Measurements from ENCODE around the gene DNAJB8. TPM values are rescaled to one million over a fixed set of nuclear protein-coding genes. Genes with fewer than 3 reads are reported as not detected.

DNAJB8 gene
- total and polyA plus RNA-seq, 9 of the 15 experiments (the other 6 are each of a cell fraction or from before 2014, with no cell fraction given): not detected

- TF ChIP-seq CUX1 (CRISPR knock-in tag; IDR thresholded peaks at IDR 0.05) (peak; percentile 80), CBX2 (IDR thresholded peaks at IDR 0.05; ENCODE audit: insufficient read depth, low read length, poor library complexity, severe bottlenecking) (no peak), RCOR1 (IDR thresholded peaks at IDR 0.05; ENCODE audit: borderline replicate concordance in 1 of 2, low read depth in 2 of 2, low read length in 2 of 2) (no peak)
Measured at GRCh38 chr3:128478576-128479506, 12.2 kb upstream of the DNAJB8 start (continued).

Data from K562 (cell line).